ENCODE results near the gene AGR3.
"Not testable (repeated sequence)": the region's sequence is repeated elsewhere in the genome, so short reads cannot be mapped to it uniquely, and the experiment has no call there.

The AGR3 gene

GRCh38 chr7:16875861-16876260, 5.9 kb downstream of the AGR3 start:
- no peak for TF ChIP-seq CTCF (IDR thresholded peaks at IDR 0.05; ENCODE audit: insufficient read depth, missing control alignments)
- no peak for DNase-seq (ENCODE audit: insufficient read length, low spot score)
- FAIRE-seq: no peak

GRCh38 chr7:16874066-16874465, 7.7 kb downstream of the AGR3 start:
- no peak for TF ChIP-seq CTCF (IDR thresholded peaks at IDR 0.05; ENCODE audit: insufficient read depth, missing control alignments)
- no peak for DNase-seq (ENCODE audit: insufficient read length, low spot score)
- FAIRE-seq: no peak

GRCh38 chr7:16867328-16867727, 14.5 kb downstream of the AGR3 start:
- DNase-seq (ENCODE audit: insufficient read length, low spot score) (no peak), FAIRE-seq (no peak)
- TF ChIP-seq CTCF (IDR thresholded peaks at IDR 0.05; ENCODE audit: insufficient read depth, missing control alignments): no peak

GRCh38 chr7:16853189-16853588, 28.6 kb downstream of the AGR3 start:
- not testable (repeated sequence) for DNase-seq (ENCODE audit: insufficient read length, low spot score); FAIRE-seq

- no peak for TF ChIP-seq CTCF (IDR thresholded peaks at IDR 0.05; ENCODE audit: insufficient read depth, missing control alignments)
- DNase-seq (ENCODE audit: insufficient read length, low spot score): no peak
- no peak for FAIRE-seq
Measured at GRCh38 chr7:16851829-16852228, 30.0 kb downstream of the AGR3 start.

- FAIRE-seq: no peak
- no peak for DNase-seq (ENCODE audit: insufficient read length, low spot score)
- no peak for TF ChIP-seq CTCF (IDR thresholded peaks at IDR 0.05; ENCODE audit: insufficient read depth, missing control alignments)
Measured at GRCh38 chr7:16850614-16851466, 30.9 kb downstream of the AGR3 start.

GRCh38 chr7:16849296-16850148, 32.3 kb downstream of the AGR3 start:
- no peak for TF ChIP-seq CTCF (IDR thresholded peaks at IDR 0.05; ENCODE audit: insufficient read depth, missing control alignments)
- DNase-seq (ENCODE audit: insufficient read length, low spot score): no peak
- no peak for FAIRE-seq
